OCI-LY1 (cell line): ENCODE data around the gene ST3GAL4.

Experiments
- H2AFZ ChIP-seq: fragments of 200-600 bp; sonication (generic), shearing (Covaris generic); 2 replicates; pipeline ENCODE4 v1.6.0; 2014; ENCODE audit warnings: antibody characterized with exemption, mild to moderate bottlenecking, low read length
- H3F3A ChIP-seq: fragments of 200-600 bp; sonication (generic), shearing (Covaris generic); 2 replicates; pipeline ENCODE4 v1.6.0; 2014; ENCODE audit warnings: mild to moderate bottlenecking, antibody characterized with exemption, low read length, moderate library complexity; ENCODE audit not compliant: insufficient read depth
- H3K27ac ChIP-seq: fragments of 200-600 bp; sonication (generic); 2 replicates; pipeline ENCODE4 v1.5.1; 2014; ENCODE audit warnings: low read length, mixed run types, mild to moderate bottlenecking, low read depth; ENCODE audit not compliant: poor library complexity, severe bottlenecking
- H3K27me3 ChIP-seq: fragments of 200-600 bp; sonication (generic); 2 replicates; pipeline ENCODE4 v1.6.0; 2014; ENCODE audit warnings: antibody characterized with exemption, mild to moderate bottlenecking, low read length, moderate library complexity; ENCODE audit not compliant: insufficient read depth
- H3K36me3 ChIP-seq: fragments of 200-600 bp; sonication (generic); 2 replicates; pipeline ENCODE4 v1.6.1; 2014; ENCODE audit warnings: mild to moderate bottlenecking, antibody characterized with exemption, low read length, moderate library complexity, mixed read lengths; ENCODE audit not compliant: insufficient read depth
- H3K4me1 ChIP-seq: fragments of 200-600 bp; sonication (generic); 2 replicates; pipeline ENCODE4 v1.5.1; 2014; ENCODE audit warnings: mild to moderate bottlenecking, low read length, moderate library complexity; ENCODE audit not compliant: insufficient read depth, severe bottlenecking
- H3K4me2 ChIP-seq: fragments of 200-600 bp; sonication (generic), shearing (Covaris generic); 2 replicates; pipeline ENCODE4 v1.6.1; 2014; ENCODE audit warnings: low read length
- H3K4me3 ChIP-seq: fragments of 200-600 bp; sonication (generic); 2 replicates; pipeline ENCODE4 v1.5.1; 2014; ENCODE audit warnings: low read length, low read depth, mild to moderate bottlenecking, mixed read lengths; ENCODE audit not compliant: poor library complexity, severe bottlenecking
- H3K79me2 ChIP-seq: fragments of 200-600 bp; shearing (Covaris generic); 2 replicates; pipeline ENCODE4 v1.6.1; 2016; ENCODE audit warnings: mixed run types, low read length, mixed read lengths; ENCODE audit not compliant: insufficient read depth
- H3K9ac ChIP-seq: fragments of 200-600 bp; sonication (generic), shearing (Covaris generic); 2 replicates; pipeline ENCODE4 v1.6.1; 2014; ENCODE audit warnings: mild to moderate bottlenecking, low read length, mixed read lengths
- H3K9me2 ChIP-seq: fragments of 200-600 bp; sonication (generic), shearing (Covaris generic); 2 replicates; pipeline ENCODE4 v1.6.1; 2014; ENCODE audit warnings: low read depth, mild to moderate bottlenecking, low read length, mixed read lengths
- H3K9me3 ChIP-seq: fragments of 200-600 bp; shearing (Covaris generic); 2 replicates; pipeline ENCODE4 v1.6.1; 2014; ENCODE audit warnings: low read length, mixed read lengths
- H4K20me1 ChIP-seq: fragments of 200-600 bp; sonication (generic), shearing (Covaris generic); 2 replicates; pipeline ENCODE4 v1.6.0; 2016; ENCODE audit warnings: mild to moderate bottlenecking, low read length; ENCODE audit not compliant: insufficient read depth
- EZH2 ChIP-seq: fragments of 200-600 bp; sonication (generic), shearing (Covaris generic); IDR thresholded peaks from 2 replicates; pipeline ENCODE4 v1.8.0; 2017; ENCODE audit warnings: borderline replicate concordance, mixed run types, mild to moderate bottlenecking, antibody characterized with exemption, low read length, moderate library complexity, mixed read lengths
- TF ChIP-seq, protein P1 (sequence below): fragments of 200-600 bp; sonication (generic), shearing (Covaris generic); IDR thresholded peaks from 2 replicates; pipeline ENCODE4 v1.5.1; 2017; ENCODE audit warnings: mild to moderate bottlenecking, antibody characterized with exemption, low read length, moderate library complexity, mixed read lengths

The ST3GAL4 gene

GRCh38 chr11:126444072-126444471 lies 88.6 kb downstream of the ST3GAL4 start:
- Histone ChIP-seq H3K4me3 (no peak overlapping the region), H3K79me2 (no peaks in the 10 kb centered on the region), H2AFZ (no peak overlapping the region), H3K9me2 (no peaks in the 10 kb centered on the region), H3F3A (no peaks in the 10 kb centered on the region), H3K9ac (no peak overlapping the region), H3K27ac (no peak overlapping the region), H3K4me1 (no peaks in the 10 kb centered on the region), H4K20me1 (no peaks in the 10 kb centered on the region), H3K4me2 (no peak overlapping the region), H3K36me3 (no peaks in the 10 kb centered on the region), H3K9me3 (no peaks in the 10 kb centered on the region), H3K27me3 (no peaks in the 10 kb centered on the region)
- TF ChIP-seq, protein P1, sequence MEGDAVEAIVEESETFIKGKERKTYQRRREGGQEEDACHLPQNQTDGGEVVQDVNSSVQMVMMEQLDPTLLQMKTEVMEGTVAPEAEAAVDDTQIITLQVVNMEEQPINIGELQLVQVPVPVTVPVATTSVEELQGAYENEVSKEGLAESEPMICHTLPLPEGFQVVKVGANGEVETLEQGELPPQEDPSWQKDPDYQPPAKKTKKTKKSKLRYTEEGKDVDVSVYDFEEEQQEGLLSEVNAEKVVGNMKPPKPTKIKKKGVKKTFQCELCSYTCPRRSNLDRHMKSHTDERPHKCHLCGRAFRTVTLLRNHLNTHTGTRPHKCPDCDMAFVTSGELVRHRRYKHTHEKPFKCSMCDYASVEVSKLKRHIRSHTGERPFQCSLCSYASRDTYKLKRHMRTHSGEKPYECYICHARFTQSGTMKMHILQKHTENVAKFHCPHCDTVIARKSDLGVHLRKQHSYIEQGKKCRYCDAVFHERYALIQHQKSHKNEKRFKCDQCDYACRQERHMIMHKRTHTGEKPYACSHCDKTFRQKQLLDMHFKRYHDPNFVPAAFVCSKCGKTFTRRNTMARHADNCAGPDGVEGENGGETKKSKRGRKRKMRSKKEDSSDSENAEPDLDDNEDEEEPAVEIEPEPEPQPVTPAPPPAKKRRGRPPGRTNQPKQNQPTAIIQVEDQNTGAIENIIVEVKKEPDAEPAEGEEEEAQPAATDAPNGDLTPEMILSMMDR = no peak
- no peak for TF ChIP-seq EZH2

DNA sequence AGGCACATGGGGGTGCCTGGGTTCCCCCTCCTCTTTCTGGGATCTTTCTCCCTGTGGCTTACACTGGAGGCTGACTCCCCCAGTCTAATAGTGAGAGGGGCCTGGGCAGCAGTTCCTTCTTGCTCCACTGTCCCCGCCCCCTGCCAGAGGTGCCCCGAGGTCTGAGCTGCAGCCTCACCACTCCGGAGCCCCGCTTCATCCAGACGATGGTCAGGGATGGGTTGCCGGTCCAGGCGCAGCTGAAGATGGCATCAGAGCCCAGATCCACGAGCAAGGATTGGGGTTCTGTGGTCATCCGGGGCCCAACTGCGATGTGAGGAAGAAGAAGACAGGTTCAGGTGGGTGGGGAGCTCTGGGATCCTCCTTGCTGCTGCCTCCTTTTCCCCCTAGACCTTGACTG lies 91.1 kb downstream of the ST3GAL4 start:
- Histone ChIP-seq H3K4me2 (no peak overlapping the region), H3F3A (no peaks in the 10 kb centered on the region), H3K27me3 (no peaks in the 10 kb centered on the region), H3K9me3 (no peaks in the 10 kb centered on the region), H3K9ac (no peak overlapping the region), H3K4me3 (no peak overlapping the region), H3K36me3 (no peaks in the 10 kb centered on the region), H3K4me1 (no peaks in the 10 kb centered on the region), H3K9me2 (no peaks in the 10 kb centered on the region), H3K27ac (no peak overlapping the region), H2AFZ (no peak overlapping the region), H4K20me1 (no peaks in the 10 kb centered on the region), H3K79me2 (no peaks in the 10 kb centered on the region)
- no peak for TF ChIP-seq EZH2
- TF ChIP-seq, protein P1 = no peak

DNA sequence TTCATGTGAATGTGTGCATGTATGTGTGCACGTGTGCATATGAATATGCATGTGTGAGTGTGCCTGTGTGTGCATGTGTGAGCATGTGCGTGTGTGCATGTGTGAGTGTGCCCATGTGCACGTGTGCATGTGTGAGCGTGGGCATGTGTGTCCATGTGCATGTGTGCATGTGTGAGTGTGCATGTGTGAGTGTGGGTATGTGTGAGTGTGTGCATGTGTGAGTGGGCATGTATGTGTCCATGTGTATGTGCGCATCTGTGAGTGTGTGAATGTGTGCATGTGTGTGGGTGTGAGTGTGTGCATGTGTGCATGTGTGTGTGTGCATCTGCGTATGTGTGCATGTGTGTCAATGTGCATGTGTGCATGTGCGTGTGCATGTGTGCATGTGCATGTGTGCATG lies 94.7 kb downstream of the ST3GAL4 start:
- no peak overlapping the region for H3K9ac ChIP-seq
- H4K20me1 ChIP-seq = no peaks in the 10 kb centered on the region
- H3K27ac ChIP-seq = no peak overlapping the region
- H3K4me1 ChIP-seq = no peaks in the 10 kb centered on the region
- H3K9me3 ChIP-seq = no peaks in the 10 kb centered on the region
- H3K9me2 ChIP-seq = no peaks in the 10 kb centered on the region
- H3K36me3 ChIP-seq = no peaks in the 10 kb centered on the region
- no peaks in the 10 kb centered on the region for H3F3A ChIP-seq
- no peak overlapping the region for H3K4me2 ChIP-seq
- no peaks in the 10 kb centered on the region for H3K79me2 ChIP-seq
- no peak overlapping the region for H3K4me3 ChIP-seq
- H3K27me3 ChIP-seq = no peaks in the 10 kb centered on the region
- TF ChIP-seq EZH2 = no peak
- TF ChIP-seq, protein P1 = no peak
- no peak overlapping the region for H2AFZ ChIP-seq
